ENCODE results near the gene COL26A1.

Gene COL26A1

GRCh38 chr7:101582971-101583370 is 220.3 kb downstream of the COL26A1 start:
- no peak for DNase-seq

GRCh38 chr7:101586078-101586905 is 223.6 kb downstream of the COL26A1 start:
- DNase-seq, result no peak

- DNase-seq, result no peak
Measured at GRCh38 chr7:101586906-101587677, 224.4 kb downstream of the COL26A1 start.

GRCh38 chr7:101588131-101588935 is 225.7 kb downstream of the COL26A1 start:
- no peak for DNase-seq

GRCh38 chr7:101589052-101589451 is 226.4 kb downstream of the COL26A1 start:
- no peak for DNase-seq

- no peak for DNase-seq
Measured at GRCh38 chr7:101589976-101590662, 227.4 kb downstream of the COL26A1 start.

DNA sequence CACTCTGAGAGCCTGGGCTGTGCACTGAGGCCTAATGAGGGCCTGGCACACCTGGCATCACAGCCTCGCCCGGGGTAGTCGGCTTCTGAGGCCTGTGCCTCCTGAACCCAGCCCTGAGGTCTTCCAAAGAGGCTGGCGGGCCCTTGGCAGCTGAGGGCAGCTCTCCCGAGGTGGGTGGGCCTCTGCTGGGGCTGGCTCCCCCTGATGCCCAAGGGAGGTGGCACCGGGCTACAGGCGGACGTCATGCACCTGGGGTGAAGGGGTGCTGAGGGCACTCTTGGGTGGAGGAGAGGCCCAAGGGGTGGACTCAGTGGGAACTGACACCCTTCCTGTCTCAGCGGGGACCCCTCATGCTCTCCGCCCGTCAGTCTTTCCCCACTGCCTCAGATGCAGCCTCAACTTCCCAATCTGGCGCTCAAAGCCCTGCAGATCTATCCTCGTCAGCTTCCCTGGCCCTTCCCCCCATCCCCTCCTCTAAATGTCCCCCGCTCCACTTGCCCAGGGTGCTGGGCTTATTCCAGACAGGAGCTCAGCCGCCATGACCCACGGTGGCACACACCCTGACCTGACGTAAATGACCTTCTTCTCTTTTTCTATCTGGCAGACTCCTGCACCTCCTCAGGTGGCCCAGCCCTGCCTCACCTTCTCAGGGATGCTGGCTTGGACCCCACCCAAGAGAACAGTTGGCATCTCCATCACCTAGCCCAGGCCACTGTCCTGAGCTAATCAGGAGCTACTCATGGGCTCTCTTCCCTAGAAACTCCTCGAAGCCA is 228.2 kb downstream of the COL26A1 start:
- no peak for DNase-seq

GRCh38 chr7:101591504-101591903 is 228.8 kb downstream of the COL26A1 start:
- DNase-seq, result no peak

GRCh38 chr7:101593556-101593955 is 230.9 kb downstream of the COL26A1 start:
- no peak for DNase-seq

GRCh38 chr7:101594790-101595189 is 232.1 kb downstream of the COL26A1 start:
- DNase-seq, result no peak

DNA sequence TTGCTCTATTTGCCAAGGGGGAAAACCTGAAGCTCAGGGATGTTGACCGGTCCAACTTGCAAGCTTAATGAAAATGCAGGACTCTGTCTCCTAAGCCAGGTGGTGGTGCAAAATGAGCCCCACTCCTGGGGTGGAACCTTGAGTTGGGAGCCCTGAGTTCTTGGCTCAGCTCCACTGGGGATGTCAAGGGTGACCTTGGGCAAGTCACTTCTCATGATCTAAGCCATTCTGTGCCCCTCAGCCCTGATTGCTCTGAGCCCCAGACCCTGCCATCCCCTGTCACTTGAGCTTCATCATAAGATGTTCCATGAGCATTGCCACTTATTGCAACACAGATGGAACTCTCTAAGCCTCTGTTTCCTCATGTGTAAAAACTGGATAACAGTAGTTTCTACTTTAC is 232.6 kb downstream of the COL26A1 start:
- no peak for DNase-seq

DNA sequence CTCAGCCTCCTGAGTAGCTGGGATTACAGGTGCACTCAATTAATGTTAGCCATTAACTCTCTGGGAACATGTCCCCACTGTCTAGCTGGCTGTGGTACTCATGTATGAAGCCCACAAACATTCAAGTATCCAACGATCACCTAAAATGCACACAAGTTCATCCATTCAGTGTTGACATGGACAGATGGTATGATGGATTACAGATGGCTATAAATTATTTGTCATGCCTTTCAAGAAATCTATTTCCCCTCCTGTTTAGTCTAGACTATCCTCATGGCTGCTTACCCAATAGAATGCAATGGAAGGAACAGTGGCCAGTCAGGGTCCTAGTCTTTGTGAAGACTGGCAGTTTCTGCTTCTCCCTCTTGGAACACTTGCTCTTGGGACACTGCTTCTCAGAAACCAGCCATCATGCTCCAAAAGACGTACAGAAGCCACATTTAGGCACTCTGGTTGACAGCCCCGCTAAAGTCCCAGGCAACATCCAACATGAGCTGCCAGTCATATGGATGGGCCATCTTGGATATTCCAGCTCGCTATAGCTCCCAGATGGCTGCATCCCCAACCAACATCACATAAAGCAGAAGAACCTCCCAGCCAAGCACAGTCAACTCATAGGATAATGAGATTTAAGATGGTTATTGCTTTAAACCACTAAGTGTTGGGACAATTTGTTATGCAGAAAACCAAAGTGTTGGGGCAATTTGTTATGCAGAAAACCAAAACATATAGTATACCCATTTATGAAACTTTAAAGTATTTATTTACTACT is 233.3 kb downstream of the COL26A1 start:
- no peak for DNase-seq

GRCh38 chr7:101596898-101597297 is 234.2 kb downstream of the COL26A1 start:
- DNase-seq, result no peak

DNA sequence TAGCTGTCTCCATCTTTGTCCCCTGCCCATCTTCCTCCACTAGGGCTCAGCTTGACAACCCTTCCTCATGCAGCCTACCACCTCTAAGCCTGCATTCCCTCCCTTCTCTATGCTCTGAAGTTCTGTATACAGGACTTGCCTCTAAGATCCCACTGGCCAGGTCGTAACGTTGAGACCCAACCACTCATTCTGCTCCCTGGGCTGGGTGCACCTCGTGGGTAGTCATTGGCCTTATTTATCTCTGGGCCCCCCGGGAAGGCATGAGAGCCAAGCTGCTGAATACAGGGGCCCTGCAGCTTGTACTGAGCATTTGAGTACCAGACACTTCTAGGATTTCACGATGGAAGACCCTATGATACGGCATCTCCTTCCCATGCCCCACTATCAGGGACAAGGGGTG is 235.3 kb downstream of the COL26A1 start:
- DNase-seq, result no peak

DNA sequence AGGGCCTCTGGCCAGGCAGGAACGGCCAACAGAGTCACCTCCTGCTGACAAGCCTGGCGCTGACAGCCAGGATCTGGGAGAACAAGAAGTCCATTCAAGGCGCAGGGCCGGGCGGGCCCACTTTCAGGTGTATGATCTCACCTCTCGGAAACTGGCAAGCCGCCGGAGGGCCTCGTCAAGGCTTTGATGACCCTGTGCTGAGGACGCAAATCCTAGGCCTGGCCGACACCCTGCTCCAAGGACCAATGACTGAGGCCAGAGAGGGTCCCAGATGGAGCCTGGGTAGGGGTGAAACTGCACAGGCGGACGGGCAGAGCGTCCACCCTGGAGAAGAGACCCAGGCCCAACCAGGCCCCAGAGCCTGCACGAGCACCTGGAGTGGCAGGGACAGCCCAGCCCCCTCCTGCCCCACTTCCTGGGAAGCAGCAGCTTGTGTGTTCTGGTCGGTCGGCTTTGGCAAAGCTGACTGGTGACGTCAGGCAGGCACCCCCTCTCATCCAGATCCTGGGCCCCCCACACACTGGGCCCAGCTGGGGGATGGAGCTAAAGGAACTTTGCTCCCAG is 235.8 kb downstream of the COL26A1 start:
- no peak for DNase-seq

DNA sequence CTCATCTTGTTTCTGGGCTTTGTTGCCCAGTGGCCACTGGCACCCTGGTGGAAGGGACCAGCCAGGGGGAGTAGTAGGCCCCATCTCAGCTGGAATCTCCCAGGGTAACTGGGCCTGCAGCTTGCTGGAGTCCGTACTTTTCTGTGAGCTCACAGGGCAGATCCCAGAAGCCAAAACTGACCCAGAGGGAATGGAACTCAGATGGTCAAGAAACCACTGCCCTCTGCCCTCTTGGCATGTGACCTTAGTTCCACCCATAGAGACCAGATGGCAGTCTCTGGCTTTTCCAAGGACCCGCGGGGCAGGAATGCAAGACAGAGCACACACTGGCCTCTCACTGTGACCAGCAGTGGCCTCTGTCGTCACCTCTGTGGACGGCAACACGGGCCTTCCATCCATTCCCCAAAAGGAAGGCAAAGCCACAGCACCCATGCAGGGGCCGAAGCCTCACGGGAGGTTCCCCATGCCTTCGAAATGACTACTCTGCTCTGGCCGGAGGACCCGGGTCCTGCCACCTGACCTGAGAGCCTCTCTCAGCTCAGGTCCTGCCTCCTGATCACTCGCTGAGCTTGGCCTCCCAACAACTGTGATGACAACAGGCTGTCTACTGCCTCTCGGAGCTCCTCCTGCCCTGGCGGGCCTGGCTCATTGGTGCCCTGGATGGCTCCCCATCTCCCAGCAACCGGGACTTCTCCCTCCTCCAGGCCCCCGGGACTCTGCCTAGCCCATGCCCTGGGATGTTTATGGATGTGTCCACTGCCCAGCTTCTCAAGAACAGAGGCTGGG is 236.5 kb downstream of the COL26A1 start:
- no peak for DNase-seq

- DNase-seq, result no peak
Measured at GRCh38 chr7:101599787-101600186, 237.1 kb downstream of the COL26A1 start.

- DNase-seq, result no peak
Measured at GRCh38 chr7:101602082-101602481, 239.4 kb downstream of the COL26A1 start.

DNA sequence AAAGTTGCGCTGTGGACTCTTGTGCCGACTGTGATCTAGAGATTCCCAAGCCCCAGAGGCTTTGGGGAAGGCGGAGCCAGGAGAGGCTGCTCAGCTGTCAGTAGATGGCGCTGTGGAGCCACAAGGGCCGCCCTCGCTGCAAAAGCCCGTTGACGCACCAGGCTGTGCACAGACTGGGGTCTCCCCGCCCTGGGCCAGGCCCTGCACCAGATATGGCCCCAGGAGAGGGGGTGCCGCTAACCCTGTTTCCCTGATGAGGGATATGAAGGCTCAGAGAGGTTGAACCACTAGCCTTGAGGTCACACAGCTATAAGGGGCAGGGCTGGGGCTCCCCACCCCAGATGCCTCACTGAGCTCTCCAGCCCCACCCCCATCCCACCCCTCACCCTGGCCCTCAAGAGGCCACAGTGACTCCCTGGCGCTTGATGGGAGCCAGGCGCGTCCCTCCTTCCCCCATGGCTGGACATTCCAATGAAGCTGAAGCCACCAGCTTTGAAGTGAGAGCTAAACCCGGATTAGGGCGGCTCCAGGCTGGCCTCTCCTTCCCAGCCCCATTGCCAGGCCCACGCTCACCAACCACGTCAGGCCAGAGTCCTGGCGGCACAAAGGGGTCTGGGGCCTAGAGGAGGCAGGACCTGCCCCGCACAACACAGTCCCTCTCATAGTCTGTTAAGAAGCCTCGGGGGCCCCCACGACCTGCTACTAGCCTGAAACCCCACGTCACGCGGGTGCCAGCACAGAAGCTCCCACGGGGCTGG is 240.0 kb downstream of the COL26A1 start:
- peak; percentile 74 for DNase-seq
